Embryonic facial prominence (tissue), 1 donor: Measurements from ENCODE around the gene SLC22A3.

Experiments used
- DNase-seq: peaks from one replicate; pipeline ENCODE4 v3.0.0-alpha.2; 2016; ENCODE audit errors: extremely low spot score

SLC22A3 gene

GRCh38 chr6:160417146-160417545, 69.0 kb downstream of the SLC22A3 start:
- no peak for DNase-seq

DNA sequence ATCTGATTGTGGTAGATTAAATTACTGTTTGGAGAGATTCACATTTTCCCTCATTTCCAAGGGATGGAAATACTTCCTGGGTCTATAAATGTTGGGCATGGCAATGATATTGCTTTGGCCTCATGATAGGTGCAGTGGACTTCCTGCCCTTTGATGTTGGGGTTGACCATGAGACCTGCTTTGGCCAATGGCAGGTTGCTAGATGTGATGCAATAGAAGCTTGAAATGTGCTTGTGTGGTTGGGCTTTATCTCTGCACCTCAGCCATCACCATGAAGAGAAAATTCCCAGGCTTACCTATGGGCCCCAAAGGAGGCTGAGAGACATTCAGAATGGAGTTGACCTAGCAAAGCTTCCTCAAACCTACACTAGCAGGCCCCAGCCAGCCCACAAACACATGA, 69.4 kb downstream of the SLC22A3 start:
- DNase-seq: no peak

DNA sequence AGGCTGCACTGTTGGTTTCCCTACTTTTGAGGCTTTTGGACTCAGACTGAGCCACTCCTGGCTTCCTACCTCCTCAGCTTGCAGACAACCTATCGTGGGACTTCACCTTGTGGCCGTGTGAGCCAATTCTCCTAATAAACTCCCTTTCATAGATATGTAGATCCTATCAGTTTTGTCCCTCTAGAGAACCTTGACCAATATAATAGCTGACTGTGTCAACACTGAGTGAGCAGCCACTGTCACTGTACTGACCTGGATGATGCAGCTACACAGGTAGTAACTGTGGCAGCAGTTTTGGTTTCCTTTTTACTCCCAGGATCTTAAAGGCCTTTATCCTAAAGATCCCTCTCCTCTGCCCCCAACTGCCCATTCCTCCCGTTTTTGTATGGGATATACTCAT, 70.2 kb downstream of the SLC22A3 start:
- DNase-seq: no peak

- DNase-seq: no peak
Observed at GRCh38 chr6:160419488-160419887, 71.3 kb downstream of the SLC22A3 start.

DNA sequence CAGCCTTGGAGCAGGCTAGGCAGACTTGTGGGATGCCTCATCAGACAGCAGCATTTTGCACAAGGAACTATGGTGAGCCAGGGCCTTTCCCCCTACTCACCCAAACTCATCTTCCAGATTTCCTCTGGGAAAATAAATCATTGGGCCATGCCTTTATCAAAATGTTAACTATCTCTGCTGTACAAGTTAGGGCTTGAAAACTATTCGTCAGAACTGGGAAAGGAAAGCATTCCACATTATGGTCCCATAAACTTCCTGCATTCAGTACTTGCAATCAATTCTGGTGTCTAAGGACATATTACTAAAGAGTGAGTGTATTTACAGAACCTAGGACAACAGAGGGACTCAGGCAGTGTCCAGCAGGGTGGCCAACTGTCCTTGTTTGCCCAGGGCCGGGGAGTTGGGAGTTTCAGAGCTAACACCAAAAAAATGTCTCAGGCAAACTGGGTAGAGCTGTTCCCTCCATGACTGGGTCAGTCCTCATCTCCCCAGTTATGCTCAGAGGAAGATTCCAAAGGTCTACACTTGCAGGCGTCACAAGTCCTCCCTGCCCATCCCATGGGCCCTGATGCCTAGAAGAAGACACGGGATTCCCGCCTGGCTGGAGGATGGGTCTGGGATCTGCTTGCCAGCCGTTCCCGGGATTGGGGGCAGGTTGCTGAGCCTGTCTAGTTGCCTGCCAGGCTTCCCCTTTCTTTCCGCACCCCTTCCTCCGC, 72.2 kb downstream of the SLC22A3 start:
- no peak for DNase-seq

- no peak for DNase-seq
Observed at GRCh38 chr6:160420969-160421556, 72.9 kb downstream of the SLC22A3 start.

GRCh38 chr6:160421854-160422253, 73.7 kb downstream of the SLC22A3 start:
- no peak for DNase-seq

DNA sequence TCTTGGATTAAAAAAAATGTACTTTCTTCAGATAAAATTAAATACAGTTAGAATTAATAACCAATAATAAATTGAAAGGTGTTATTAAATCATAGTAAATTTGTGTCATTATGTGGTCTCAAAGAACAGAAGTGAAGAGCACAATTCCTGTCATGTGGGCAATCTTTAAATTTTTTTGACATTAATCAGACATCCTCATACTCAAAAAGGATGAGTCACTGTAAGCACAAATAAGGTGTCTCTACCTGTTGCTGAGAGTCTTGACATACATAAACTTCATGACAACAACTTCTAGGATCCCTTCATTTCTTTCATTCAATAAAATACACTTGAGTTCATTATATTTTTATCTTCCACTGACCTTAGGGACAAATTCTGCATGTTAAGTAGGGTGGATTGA, 76.1 kb downstream of the SLC22A3 start:
- DNase-seq: no peak

- DNase-seq: no peak
Observed at GRCh38 chr6:160426136-160426535, 78.0 kb downstream of the SLC22A3 start.

DNA sequence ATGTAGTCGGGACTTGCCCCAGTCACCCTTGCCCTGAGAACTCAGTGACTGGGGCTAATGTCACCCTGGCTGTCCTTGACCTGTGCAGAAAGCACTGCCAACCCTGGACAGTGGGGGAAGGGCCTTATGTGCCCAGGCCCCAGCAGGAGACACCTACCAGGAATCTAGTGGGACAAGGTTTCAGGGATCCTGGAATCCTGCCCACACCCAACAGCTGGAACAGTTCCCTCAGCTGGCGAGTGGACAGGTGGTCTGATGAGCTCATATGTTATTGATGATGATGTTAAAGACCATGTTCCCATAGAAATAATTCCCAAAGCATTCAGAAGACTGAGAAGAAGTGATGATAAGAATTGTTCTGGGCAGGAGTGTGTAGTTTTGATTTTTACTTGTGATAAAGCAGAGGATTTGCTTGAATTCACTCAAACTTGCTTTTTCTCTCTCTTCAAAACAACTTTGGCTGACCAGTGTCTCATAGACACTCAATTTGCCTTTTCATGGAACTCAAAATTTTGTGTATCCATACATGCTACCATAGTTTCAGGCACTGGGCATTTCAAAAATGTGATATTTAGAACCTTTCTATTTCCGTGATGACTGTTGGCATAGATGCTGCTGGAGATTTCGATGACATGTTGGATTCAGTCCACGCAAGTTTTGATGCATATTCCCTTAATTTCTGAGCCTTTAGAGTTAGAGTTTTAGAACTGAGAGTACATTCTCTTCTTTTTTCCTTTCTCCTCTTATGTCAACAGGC, 79.3 kb downstream of the SLC22A3 start:
- no peak for DNase-seq

GRCh38 chr6:160428069-160428430, 79.9 kb downstream of the SLC22A3 start:
- DNase-seq: no peak

GRCh38 chr6:160428818-160429619, 80.8 kb downstream of the SLC22A3 start:
- DNase-seq: no peak

GRCh38 chr6:160429620-160429895, 81.4 kb downstream of the SLC22A3 start:
- DNase-seq: no peak

DNA sequence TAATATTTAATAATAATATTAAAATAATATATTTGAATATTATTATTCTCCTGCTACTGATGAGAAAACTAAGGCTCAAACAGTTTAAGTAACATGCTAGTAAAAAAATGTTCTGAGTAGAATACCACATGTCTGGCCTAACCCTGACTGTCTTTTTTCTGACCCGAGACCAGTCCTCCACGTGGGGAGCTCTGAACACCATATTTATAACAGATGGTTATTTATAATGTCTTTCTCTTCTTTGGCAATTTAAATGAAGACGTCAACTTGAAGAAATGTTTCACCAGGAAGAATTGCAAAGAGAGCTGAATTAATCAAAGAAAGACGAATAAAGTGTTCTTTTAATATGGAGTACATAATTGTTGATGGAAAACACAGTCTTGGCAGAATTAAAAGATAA, 82.0 kb downstream of the SLC22A3 start:
- DNase-seq: no peak

DNA sequence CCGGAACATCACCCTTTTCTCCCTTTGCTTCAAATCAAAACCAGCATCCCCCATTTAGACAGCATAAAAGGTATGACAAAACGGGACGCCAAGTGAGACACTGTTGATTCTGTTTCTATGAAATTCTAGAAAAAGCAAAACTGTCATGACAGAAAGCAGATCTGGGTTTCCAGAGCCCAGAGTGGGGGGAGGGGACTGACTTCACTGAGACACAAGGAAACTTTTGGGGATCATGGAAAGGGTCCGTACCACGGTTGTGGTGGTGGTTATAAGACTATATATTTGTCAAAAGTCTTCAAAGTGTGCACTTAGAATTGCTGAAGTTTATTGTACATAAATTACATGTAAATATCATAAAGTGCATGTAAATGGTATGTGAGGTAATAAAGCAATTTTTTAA, 82.6 kb downstream of the SLC22A3 start:
- DNase-seq: no peak

DNA sequence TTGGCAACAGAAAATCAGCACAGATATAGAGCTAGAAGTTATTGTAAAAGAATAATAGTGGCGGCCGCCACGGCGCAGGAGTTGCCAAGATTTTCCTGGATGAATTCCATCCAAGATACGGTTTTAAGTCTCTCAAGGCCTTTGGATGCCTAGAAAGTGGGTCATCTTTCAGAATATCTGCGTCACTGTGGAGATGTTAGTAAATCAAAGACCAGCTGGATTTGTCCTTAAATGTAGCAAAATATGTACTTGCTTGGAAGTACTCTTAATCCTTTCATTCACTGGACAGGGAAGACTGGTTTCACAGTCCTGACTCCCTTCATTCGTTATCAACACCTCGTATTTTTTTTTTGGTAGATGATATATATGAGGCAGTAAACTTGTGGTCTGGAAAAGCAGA, 83.0 kb downstream of the SLC22A3 start:
- no peak for DNase-seq

DNA sequence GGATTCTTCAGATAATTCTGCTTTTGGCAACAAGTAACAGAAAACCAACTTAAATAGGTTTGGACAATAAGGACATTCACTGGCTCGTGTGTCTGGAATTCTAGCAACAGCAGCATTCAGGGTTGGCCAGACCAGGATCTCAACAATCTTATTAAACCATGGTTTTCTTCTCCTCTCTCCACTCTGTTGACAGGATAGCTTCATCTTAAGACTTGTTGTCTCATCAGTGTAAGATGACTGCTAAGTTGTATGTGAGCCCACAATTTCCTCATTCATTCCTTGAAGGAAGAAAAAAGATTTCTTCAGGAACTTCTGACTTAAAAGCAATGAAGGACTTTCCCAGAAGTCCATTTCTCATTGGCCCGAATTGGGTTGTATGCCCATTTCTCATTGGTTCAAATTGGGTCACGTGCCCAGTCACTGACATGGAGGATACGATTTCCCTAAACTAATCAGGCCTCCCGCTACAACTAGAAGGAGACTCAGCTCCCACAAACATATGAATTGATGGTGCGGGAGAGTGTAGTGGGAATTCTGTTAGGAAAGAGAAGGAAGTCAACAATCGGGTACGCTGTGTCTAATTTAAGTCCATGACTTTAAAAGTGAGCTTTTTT, 83.7 kb downstream of the SLC22A3 start:
- DNase-seq: no peak

- no peak for DNase-seq
Observed at GRCh38 chr6:160435935-160436334, 87.8 kb downstream of the SLC22A3 start.

GRCh38 chr6:160437154-160437553, 89.0 kb downstream of the SLC22A3 start:
- DNase-seq: no peak

GRCh38 chr6:160437775-160438174, 89.6 kb downstream of the SLC22A3 start:
- DNase-seq: no peak

DNA sequence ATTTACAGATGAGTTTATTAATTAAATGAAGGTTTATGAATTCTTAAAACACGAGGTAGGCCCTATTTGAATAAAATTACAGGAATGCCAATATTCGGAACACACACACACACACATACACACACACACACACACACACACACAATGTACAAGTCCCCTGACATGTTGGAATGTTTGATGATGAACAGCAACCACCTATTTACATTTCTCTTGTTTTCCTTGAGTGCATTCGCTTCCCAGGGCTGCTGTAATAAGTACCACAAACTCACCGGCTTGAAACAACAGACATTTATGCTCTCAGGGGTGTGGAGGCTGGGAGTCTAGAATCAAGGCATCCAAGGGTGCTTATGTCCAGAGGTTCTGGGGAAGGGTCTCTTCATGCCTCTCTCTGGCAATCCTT, 90.3 kb downstream of the SLC22A3 start:
- DNase-seq: no peak

- DNase-seq: no peak
Observed at GRCh38 chr6:160439751-160440150, 91.6 kb downstream of the SLC22A3 start.
